Endothelial cell of umbilical vein (primary cell): ENCODE data around the gene PCDHGB7. TPM values are rescaled to one million over a fixed set of nuclear protein-coding genes. Genes with fewer than 3 reads are reported as not detected.

Experiments used
- BruUV-seq: library from RNA; stranded (reverse); fragments of 400-500 nt; replicated peaks from 2 replicates; lab custom pipeline; 2021; lab: Mats Ljungman, UMichigan
- CTCF ChIA-PET: fragments of 300-600, 350-600 bp; sonication (Branson Sonifier 250); formaldehyde crosslinking; loops from one replicate; lab custom pipeline; 2021; ENCODE audit warnings: antibody characterized with exemption, inconsistent platforms; lab: Charles Lee
- POLR2A ChIA-PET: fragments of 300-600, 350-600 bp; sonication (Branson Sonifier 250); formaldehyde crosslinking; loops from one replicate; lab custom pipeline; 2021; ENCODE audit warnings: antibody characterized with exemption, inconsistent platforms; lab: Charles Lee
- DNase-seq: peaks from one replicate; pipeline ENCODE4 v3.0.0-alpha.2; 2011; ENCODE audit warnings: low read depth, low spot score
- FAIRE-seq: peaks from 2 replicates; lab custom pipeline; 2011; peaks lifted over from hg19 to GRCh38; lab: Jason Lieb, UNC
- H2AFZ ChIP-seq: 2 replicates; pipeline ENCODE4 v1.6.0; 2012; ENCODE audit warnings: low read depth, low read length, control low read depth, inconsistent platforms
- H3K27ac ChIP-seq: 2 replicates; pipeline ENCODE4 v1.5.1; 2011; ENCODE audit warnings: low read depth, mild to moderate bottlenecking, control low read depth, low read length, moderate library complexity; ENCODE audit not compliant: insufficient read depth
- H3K27me3 ChIP-seq, 2 experiments: 2 replicates each; pipeline versions ENCODE4 v1.6.0 to v1.6.1; 2011; ENCODE audit warnings: low read length in 2 of 2, mixed read lengths in 1 of 2; ENCODE audit not compliant: control insufficient read depth in 2 of 2, insufficient read depth in 2 of 2
- H3K36me3 ChIP-seq, 2 experiments: 2 replicates in 1 of 2; 3 replicates in 1 of 2; pipeline ENCODE4 v1.5.1; 2011; ENCODE audit warnings: low read length in 2 of 2, mild to moderate bottlenecking in 1 of 2, moderate library complexity in 1 of 2; ENCODE audit not compliant: control insufficient read depth in 2 of 2, insufficient read depth in 2 of 2; ENCODE audit errors: extremely low read depth in 1 of 2
- H3K4me1 ChIP-seq: 3 replicates; pipeline ENCODE4 v1.5.1; 2011; ENCODE audit warnings: mild to moderate bottlenecking, low read length; ENCODE audit not compliant: control insufficient read depth, insufficient read depth; ENCODE audit errors: extremely low read depth
- H3K4me2 ChIP-seq: 2 replicates; pipeline ENCODE4 v1.6.1; 2011; ENCODE audit warnings: low read length, control low read depth, mixed read lengths; ENCODE audit not compliant: insufficient read depth
- H3K4me3 ChIP-seq, 3 experiments: fragments of 200-600 bp in 1 of 3; sonication (generic), shearing (Covaris generic) in 1 of 3; replicated peaks in 1 of 3; 2 replicates each; pipeline ENCODE4 v1.5.1; 2011 to 2016; ENCODE audit warnings: control low read depth in 3 of 3, low read length in 3 of 3, mild to moderate bottlenecking in 2 of 3, inconsistent platforms in 1 of 3, low read depth in 1 of 3, moderate library complexity in 1 of 3; ENCODE audit not compliant: insufficient read depth in 1 of 3
- H3K79me2 ChIP-seq: 2 replicates; pipeline ENCODE4 v1.6.0; 2012; ENCODE audit warnings: low read length, inconsistent platforms; ENCODE audit not compliant: control insufficient read depth, insufficient read depth
- H3K9ac ChIP-seq: replicated peaks from 2 replicates; pipeline ENCODE3; 2011; ENCODE audit warnings: low read length, control low read depth; ENCODE audit not compliant: insufficient read depth; ENCODE audit errors: extremely low read depth
- H3K9me1 ChIP-seq: replicated peaks from 3 replicates; pipeline ENCODE4 v1.6.0; 2011; ENCODE audit warnings: mild to moderate bottlenecking, low read length; ENCODE audit not compliant: control insufficient read depth, insufficient read depth; ENCODE audit errors: extremely low read depth
- H3K9me3 ChIP-seq: replicated peaks from 2 replicates; pipeline ENCODE4 v1.5.1; 2012; ENCODE audit warnings: low read length, inconsistent platforms; ENCODE audit not compliant: control insufficient read depth, insufficient read depth
- H4K20me1 ChIP-seq: replicated peaks from 2 replicates; pipeline ENCODE3; 2011; ENCODE audit warnings: mild to moderate bottlenecking, low read length; ENCODE audit not compliant: control insufficient read depth, insufficient read depth; ENCODE audit errors: extremely low read depth
- CTCF ChIP-seq, 2 donors: IDR thresholded peaks; 1 replicate in 1 of 2; 2 replicates in 1 of 2; pipeline ENCODE4 v1.5.1; 2011; ENCODE audit warnings: low read length in 2 of 2, mild to moderate bottlenecking in 2 of 2, moderate library complexity in 2 of 2, control low read depth in 1 of 2, inconsistent platforms in 1 of 2, low read depth in 1 of 2; ENCODE audit not compliant: insufficient read depth in 1 of 2; ENCODE audit errors: extremely low read depth in 1 of 2
- EZH2 ChIP-seq: IDR thresholded peaks from 2 replicates; pipeline ENCODE4 v1.6.1; 2012; ENCODE audit warnings: borderline replicate concordance, low read depth, mild to moderate bottlenecking, moderate library complexity, low read length, inconsistent platforms; ENCODE audit not compliant: severe bottlenecking
- FOS ChIP-seq: IDR thresholded peaks from 2 replicates; pipeline ENCODE4 v1.6.1; 2011; ENCODE audit warnings: mild to moderate bottlenecking, low read length, moderate library complexity, borderline replicate concordance; ENCODE audit not compliant: insufficient read depth
- GATA2 ChIP-seq: IDR thresholded peaks from 2 replicates; pipeline ENCODE4 v1.7.0; 2011; ENCODE audit warnings: low read depth, mild to moderate bottlenecking, moderate library complexity, mixed read lengths, low read length; ENCODE audit not compliant: insufficient read length, insufficient read depth
- JUN ChIP-seq: IDR thresholded peaks from 2 replicates; pipeline ENCODE4 v1.6.1; 2011; ENCODE audit warnings: borderline replicate concordance, low read depth; ENCODE audit not compliant: insufficient read length, insufficient read depth
- MYC ChIP-seq: IDR thresholded peaks from one replicate; pipeline ENCODE4 v1.6.1; 2011; ENCODE audit warnings: mild to moderate bottlenecking, low read depth, low read length
- dilution Hi-C: fragments of 300-500 bp; cut with MboI; formaldehyde crosslinking; loops from one replicate; pipeline ENCODE4 v1.15.0; 2019; ENCODE audit warnings: low sequenced_read_pairs; ENCODE audit not compliant: extremely low pct_ligation_motif_present
- intact Hi-C: fragments of 100-400 bp; cut with micrococcal nuclease; formaldehyde crosslinking; loops from one replicate; pipeline ENCODE4 v1.10.0; 2022
- polyA plus RNA-seq, 4 experiments: library from polyadenylated mRNA; depleted of rRNA in 3 of 4; stranded (reverse) in 3 of 4; unstranded in 1 of 4; fragments of >200 nt; gene quantifications; 2 replicates each; pipeline versions ENCODE4 v1.2.1 to v1.2.3, GENCODE V29; 2011 to 2012; ENCODE audit warnings: missing spikeins in 1 of 4
- total RNA-seq: library from RNA; stranded (reverse); gene quantifications from 2 replicates; pipeline ENCODE4 v1.2.3, GENCODE V29; 2021

Gene PCDHGB7
- total and polyA plus RNA-seq, 2 donors (not counting 3 experiments of a cell fraction or from before 2014, with no cell fraction given): 6.5 to 13.0 TPM

GRCh38 chr5:141371572-141372475 lies 45.7 kb upstream of the PCDHGB7 start:
- DNase-seq (no peak), FAIRE-seq (no peak)
- Histone ChIP-seq H3K9me3 (no peaks in the 10 kb centered on the region), H3K27ac (no peak overlapping the region), H2AFZ (no peak overlapping the region), H3K4me3 (no peak overlapping the region), H3K4me2 (no peak overlapping the region), H3K27me3 (peaks cover 32 to 82% of the 10 kb centered on the region in 2 experiments), H3K36me3 (no peaks in the 10 kb centered on the region), H3K4me1 (no peaks in the 10 kb centered on the region), H4K20me1 (no peaks in the 10 kb centered on the region), H3K9me1 (no peaks in the 10 kb centered on the region), H3K9ac (no peak overlapping the region), H3K79me2 (no peaks in the 10 kb centered on the region)
- dilution Hi-C loops: no loop called here
- no TSS peak for BruUV-seq
- ChIA-PET POLR2A (no interaction called here), CTCF (interaction anchor here (1.0 to 3.5 kb wide), 10 partner anchors 9 to 192 kb away, joined by 3 to 57 read pairs (median 10); partner anchors contain the start of genes PCDHB14, PCDHGA10, PCDHGA11 and PCDHGA4)
- no peak for TF ChIP-seq EZH2
- TF ChIP-seq FOS: no peak
- TF ChIP-seq MYC: no peak
- TF ChIP-seq CTCF (IDR thresholded peaks at IDR 0.05; ENCODE audit: extremely low read depth in 1 of 2, insufficient read depth in 1 of 2, low read depth in 1 of 2, low read length in 2 of 2): no peak
- no peak for TF ChIP-seq GATA2
- TF ChIP-seq JUN: no peak
- intact Hi-C loops: loop anchor here (5.0 kb wide), 1 partner anchor 50 kb away; the partner anchor contains the start of gene PCDHGA11
